Sigmoid colon (tissue), 4 donors: ENCODE data around the gene DUT.

Source experiments
- CTCF ChIP-seq, 4 experiments: fragments of 450-650 bp in 3 of 4; fragments of 200-600 bp in 1 of 4; IDR thresholded peaks; one replicate each; pipeline ENCODE4 v1.5.1; 2016 to 2019; ENCODE audit warnings: antibody characterized with exemption in 4 of 4, mild to moderate bottlenecking in 3 of 4, moderate library complexity in 2 of 4
- EP300 ChIP-seq, 4 donors: sonication (generic); formaldehyde crosslinking; IDR thresholded peaks; one replicate each; pipeline ENCODE4 v1.6.1; 2017; ENCODE audit warnings: antibody characterized with exemption in 4 of 4
- POLR2AphosphoS5 ChIP-seq, 4 donors: sonication (generic); formaldehyde crosslinking; IDR thresholded peaks; one replicate each; pipeline ENCODE4 v1.6.1; 2017; ENCODE audit warnings: antibody characterized with exemption in 4 of 4

GRCh38 chr15:48292458-48292857 is 38.8 kb upstream of the DUT start:
- TF ChIP-seq CTCF (IDR thresholded peaks at IDR 0.05), result no peak
- TF ChIP-seq POLR2AphosphoS5 (IDR thresholded peaks at IDR 0.05), result no peak
- no peak for TF ChIP-seq EP300 (IDR thresholded peaks at IDR 0.05)
